OCI-LY3 (cell line): Measurements from ENCODE around the gene ACACA.

ENCODE experiments used
- CTCF ChIP-seq: fragments of 200-600, 300-600 bp; sonication (generic); IDR thresholded peaks from 2 replicates; pipeline ENCODE4 v1.5.1; 2014; ENCODE audit warnings: antibody characterized with exemption, low read length, low read depth
- EZH2phosphoT487 ChIP-seq: fragments of 200-600 bp; shearing (Covaris generic); IDR thresholded peaks from 2 replicates; pipeline ENCODE4 v1.6.1; 2018; ENCODE audit warnings: antibody characterized with exemption, mixed run types, low read depth

- TF ChIP-seq CTCF: no peak
- no peak for TF ChIP-seq EZH2phosphoT487
These were observed 21.1 kb downstream of the ACACA start for GRCh38 chr17:37385474-37385990.
